ENCODE data around the gene AGAP1. TPM values are rescaled to one million over a fixed set of nuclear protein-coding genes. Genes with fewer than 3 reads are reported as not detected.

AGAP1 gene
- total RNA-seq, 1 experiment from 2014 or later = 25.8 TPM

DNA sequence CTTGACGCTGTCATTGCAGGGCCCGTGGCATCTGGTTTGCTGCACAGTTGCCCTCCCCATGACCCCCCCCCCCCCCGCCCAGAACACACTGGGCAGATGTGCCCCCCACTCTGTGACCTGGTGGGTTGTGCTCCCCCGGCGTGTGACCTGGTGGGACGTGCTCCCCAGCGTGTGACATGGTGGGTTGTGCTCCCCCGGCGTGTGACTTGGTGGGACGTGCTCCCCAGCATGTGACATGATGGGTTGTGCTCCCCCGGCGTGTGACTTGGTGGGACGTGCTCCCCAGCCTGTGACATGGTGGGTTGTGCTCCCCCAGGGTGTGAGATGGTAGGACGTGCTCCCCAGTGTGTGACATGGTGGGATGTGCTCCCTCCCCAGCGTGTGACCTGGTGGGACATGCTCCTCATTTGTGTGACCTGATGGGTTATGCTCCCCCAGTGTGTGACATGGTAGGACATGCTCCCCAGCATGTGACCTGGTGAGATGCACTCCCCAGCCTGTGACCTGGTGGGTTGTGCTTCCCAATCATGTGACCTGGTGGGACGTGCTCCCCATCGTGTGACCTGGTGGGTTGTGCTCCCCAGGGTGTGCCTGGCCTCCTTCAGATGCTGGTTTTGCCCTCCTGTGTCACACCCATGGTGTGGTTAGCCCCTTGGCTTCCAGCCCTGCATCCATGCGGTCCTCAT lies 213.7 kb downstream of the AGAP1 start:
- H3K27ac Mint-ChIP-seq = no peak overlapping the region

More for the DNA sequence above, 213.7 kb downstream of the AGAP1 start:
- no peak overlapping the region for H2AFZ ChIP-seq (ENCODE audit: low read length)
- H3K4me3 Mint-ChIP-seq = no peak overlapping the region
- peaks cover 0 to 15% (median 13%) of the 10 kb centered on the region in 3 experiments; a peak in 4 of 7 replicates for H3K36me3 Mint-ChIP-seq (ENCODE audit: insufficient read depth in 1 of 3, low read depth in 3 of 3)
- H2BK5ac ChIP-seq (ENCODE audit: insufficient read length, low read length) = no peak overlapping the region
- no peak overlapping the region for H3K4ac ChIP-seq (ENCODE audit: low read depth, low read length)
- no peak overlapping the region for H3K18ac ChIP-seq (ENCODE audit: insufficient read length, low read depth, low read length)
- H4K8ac ChIP-seq (replicated peaks; ENCODE audit: insufficient read length, low read depth, low read length) = no peak overlapping the region
- H3K27me3 ChIP-seq (ENCODE audit: insufficient read depth, low read length) = no peaks in the 10 kb centered on the region
- no peak overlapping the region for H3K14ac ChIP-seq (ENCODE audit: insufficient read depth, low read length)
- H2BK20ac ChIP-seq (ENCODE audit: low read depth, low read length, poor library complexity, severe bottlenecking) = no peak overlapping the region
- peaks cover 5% of the 10 kb centered on the region; the same call in 1 of the 2 replicates for H3K4me1 ChIP-seq (ENCODE audit: insufficient read depth, low read length)
- TF ChIP-seq, protein P1, sequence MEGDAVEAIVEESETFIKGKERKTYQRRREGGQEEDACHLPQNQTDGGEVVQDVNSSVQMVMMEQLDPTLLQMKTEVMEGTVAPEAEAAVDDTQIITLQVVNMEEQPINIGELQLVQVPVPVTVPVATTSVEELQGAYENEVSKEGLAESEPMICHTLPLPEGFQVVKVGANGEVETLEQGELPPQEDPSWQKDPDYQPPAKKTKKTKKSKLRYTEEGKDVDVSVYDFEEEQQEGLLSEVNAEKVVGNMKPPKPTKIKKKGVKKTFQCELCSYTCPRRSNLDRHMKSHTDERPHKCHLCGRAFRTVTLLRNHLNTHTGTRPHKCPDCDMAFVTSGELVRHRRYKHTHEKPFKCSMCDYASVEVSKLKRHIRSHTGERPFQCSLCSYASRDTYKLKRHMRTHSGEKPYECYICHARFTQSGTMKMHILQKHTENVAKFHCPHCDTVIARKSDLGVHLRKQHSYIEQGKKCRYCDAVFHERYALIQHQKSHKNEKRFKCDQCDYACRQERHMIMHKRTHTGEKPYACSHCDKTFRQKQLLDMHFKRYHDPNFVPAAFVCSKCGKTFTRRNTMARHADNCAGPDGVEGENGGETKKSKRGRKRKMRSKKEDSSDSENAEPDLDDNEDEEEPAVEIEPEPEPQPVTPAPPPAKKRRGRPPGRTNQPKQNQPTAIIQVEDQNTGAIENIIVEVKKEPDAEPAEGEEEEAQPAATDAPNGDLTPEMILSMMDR (conservative IDR thresholded peaks at IDR 0.05) = no peak
- H3K9ac ChIP-seq (ENCODE audit: extremely low read depth, insufficient read length, low read length) = no peak overlapping the region
- H3K23me2 ChIP-seq (ENCODE audit: insufficient read length, low read depth, low read length, poor library complexity, severe bottlenecking) = no peaks in the 10 kb centered on the region
- H4K91ac ChIP-seq (ENCODE audit: insufficient read length, low read depth, low read length) = no peak overlapping the region
- no peak overlapping the region for H3K27ac ChIP-seq (ENCODE audit: insufficient read length, low read depth, low read length)
- H3K9me3 ChIP-seq (ENCODE audit: control insufficient read depth, low read depth, low read length) = no peaks in the 10 kb centered on the region
- no peak overlapping the region for H2BK15ac ChIP-seq (ENCODE audit: low read depth, low read length)
- no peaks in the 10 kb centered on the region for H3K9me3 Mint-ChIP-seq
- H2BK120ac ChIP-seq (ENCODE audit: low read depth, low read length, poor library complexity, severe bottlenecking) = no peak overlapping the region
- no peak overlapping the region for H3K4me2 ChIP-seq (ENCODE audit: insufficient read depth, insufficient read length, low read length)
- no peak overlapping the region for H3T11ph ChIP-seq (ENCODE audit: low read length)
- no peak overlapping the region for H2AK5ac ChIP-seq (ENCODE audit: insufficient read length, low read length)
- H2BK12ac ChIP-seq (ENCODE audit: insufficient read length, low read depth, low read length) = no peak overlapping the region
- no peaks in the 10 kb centered on the region for H3K27me3 Mint-ChIP-seq (ENCODE audit: low read depth)
- no peak overlapping the region for H3K56ac ChIP-seq (ENCODE audit: insufficient read length, low read depth, low read length)
- no peak for DNase-seq
- H3K4me1 Mint-ChIP-seq = peaks cover 10 to 21% of the 10 kb centered on the region in 2 experiments
- no peaks in the 10 kb centered on the region for H4K20me1 ChIP-seq (ENCODE audit: control insufficient read depth, insufficient read depth, insufficient read length)
- H3K79me1 ChIP-seq (ENCODE audit: insufficient read depth, low read depth, low read length, poor library complexity, severe bottlenecking) = no peaks in the 10 kb centered on the region
- WGBS (ENCODE audit: extremely low coverage, insufficient read length, low lambda C conversion rate) = no CpG with 5 or more reads among the region's 18 CpGs
- H3K79me2 ChIP-seq (ENCODE audit: insufficient read depth, low read length) = peaks cover 2% of the 10 kb centered on the region; the same call in 1 of the 2 replicates
- no peak overlapping the region for H3K23ac ChIP-seq (ENCODE audit: insufficient read length, low read depth, low read length)
- H4K5ac ChIP-seq (ENCODE audit: insufficient read length, low read depth, low read length) = no peak overlapping the region

Data from H9 (cell line).